Body of pancreas (tissue), 4 donors: Measurements from ENCODE around the gene ADGRV1. TPM values are rescaled to one million over a fixed set of nuclear protein-coding genes. Genes with fewer than 3 reads are reported as not detected.
"Not testable (repeated sequence)": the region's sequence is repeated elsewhere in the genome, so short reads cannot be mapped to it uniquely, and the experiment has no call there.

Source experiments
- ATAC-seq: fragments of 150-250 bp; one replicate; pipeline ENCODE4 v1.9.1; 2016
- DNase-seq, 4 donors: peaks; one replicate each; pipeline ENCODE4 v3.0.0-alpha.2; 2019
- H3K27ac ChIP-seq, 4 donors: fragments of 200-600 bp; sonication (generic); 1 replicate in 3 of 4; 2 replicates in 1 of 4; pipeline versions ENCODE4 v1.5.1 to v1.6.1; 2016 to 2019; ENCODE audit warnings: mild to moderate bottlenecking in 1 of 4, mixed read lengths in 1 of 4, moderate library complexity in 1 of 4
- H3K27me3 ChIP-seq, 2 donors: fragments of 200-600 bp; sonication (generic); one replicate each; pipeline ENCODE4 v1.6.0; 2016; ENCODE audit warnings: mild to moderate bottlenecking in 1 of 2
- H3K36me3 ChIP-seq, 2 donors: fragments of 200-600 bp; sonication (generic); replicated peaks in 1 of 2; 2 replicates each; pipeline ENCODE4 v1.5.1; 2016; ENCODE audit warnings: low read depth in 2 of 2; ENCODE audit not compliant: insufficient read depth in 1 of 2
- H3K4me1 ChIP-seq: fragments of 200-600 bp; sonication (generic); one replicate; pipeline ENCODE4 v1.6.0; 2016
- H3K4me3 ChIP-seq, 2 donors: fragments of 200-600 bp; sonication (generic); 1 replicate in 1 of 2; 2 replicates in 1 of 2; pipeline ENCODE4 v1.5.1; 2016 to 2019
- H3K9me3 ChIP-seq, 3 donors: fragments of 200-600 bp; sonication (generic); 1 replicate in 2 of 3; 2 replicates in 1 of 3; pipeline ENCODE4 v1.5.1; 2016
- CTCF ChIP-seq, 7 experiments: fragments of 450-650 bp in 4 of 7; fragments of 200-600 bp in 3 of 7; sonication (generic) in 3 of 7; IDR thresholded peaks; one replicate each; pipeline ENCODE4 v1.5.1; 2016 to 2019; ENCODE audit warnings: antibody characterized with exemption in 7 of 7
- POLR2A ChIP-seq, 3 donors: fragments of 450-650 bp; IDR thresholded peaks; one replicate each; pipeline ENCODE4 v1.6.1; 2016; ENCODE audit warnings: antibody characterized with exemption in 3 of 3, mild to moderate bottlenecking in 2 of 3
- WGBS, 2 donors: methylation state at CpG; one replicate each; pipeline ENCODE4 v1.1.5; 2017; 5-methylcytosine and 5-hydroxymethylcytosine counted together
- intact Hi-C: fragments of 100-400 bp; cut with DNase I; formaldehyde crosslinking; loops from one replicate; pipeline ENCODE4 v1.15.1; 2023
- total RNA-seq, 2 donors: library from RNA; depleted of rRNA; stranded (reverse); fragments of >200 nt; gene quantifications; one replicate each; pipeline ENCODE4 v1.1.0, GENCODE V29; 2016

Gene ADGRV1
- total RNA-seq, 2 donors from 2014 or later = 19.2 to 21.4 TPM

GRCh38 chr5:90965110-90965685, 406.6 kb downstream of the ADGRV1 start:
- TF ChIP-seq CTCF (IDR thresholded peaks at IDR 0.05) = no peak
- no peak for TF ChIP-seq POLR2A (IDR thresholded peaks at IDR 0.05)
- H3K4me3 ChIP-seq = no peak overlapping the region
- intact Hi-C loops = no loop called here
- DNase-seq = no peak
- H3K9me3 ChIP-seq = no peaks in the 10 kb centered on the region
- no peak overlapping the region for H3K27ac ChIP-seq
- no peaks in the 10 kb centered on the region for H3K36me3 ChIP-seq
- no peak for ATAC-seq
- no peaks in the 10 kb centered on the region for H3K27me3 ChIP-seq
- WGBS, 2 donors = 78 to 85% methylated on average over 7 of the region's 7 CpGs
- H3K4me1 ChIP-seq = no peaks in the 10 kb centered on the region

- 46% methylated on average over 2 of the region's 2 CpGs for WGBS, 2 donors
- no peak for TF ChIP-seq CTCF (IDR thresholded peaks at IDR 0.05)
- TF ChIP-seq POLR2A (IDR thresholded peaks at IDR 0.05) = no peak
- Histone ChIP-seq H3K9me3 (no peaks in the 10 kb centered on the region), H3K4me3 (no peak overlapping the region), H3K27ac (no peak overlapping the region), H3K27me3 (no peaks in the 10 kb centered on the region), H3K36me3 (no peaks in the 10 kb centered on the region), H3K4me1 (no peaks in the 10 kb centered on the region)
- no peak for DNase-seq
- ATAC-seq = no peak
- intact Hi-C loops = no loop called here
Measured at GRCh38 chr5:90967443-90967842, 408.8 kb downstream of the ADGRV1 start.

- DNase-seq = no peak
- Histone ChIP-seq H3K4me1 (no peaks in the 10 kb centered on the region), H3K4me3 (no peak overlapping the region), H3K27ac (no peak overlapping the region), H3K9me3 (no peaks in the 10 kb centered on the region), H3K27me3 (no peaks in the 10 kb centered on the region), H3K36me3 (no peaks in the 10 kb centered on the region)
- no peak for TF ChIP-seq POLR2A (IDR thresholded peaks at IDR 0.05)
- no peak for TF ChIP-seq CTCF (IDR thresholded peaks at IDR 0.05)
- intact Hi-C loops = no loop called here
- no peak for ATAC-seq
- WGBS, 2 donors = 62 to 79% methylated on average over 4 of the region's 4 CpGs
Measured at GRCh38 chr5:90967851-90968250, 409.3 kb downstream of the ADGRV1 start.

- H3K9me3 ChIP-seq = no peaks in the 10 kb centered on the region
- H3K27ac ChIP-seq = no peak overlapping the region
- no peaks in the 10 kb centered on the region for H3K27me3 ChIP-seq
- DNase-seq (no peak), ATAC-seq (no peak)
- intact Hi-C loops = no loop called here
- TF ChIP-seq POLR2A (IDR thresholded peaks at IDR 0.05) = no peak
- TF ChIP-seq CTCF (IDR thresholded peaks at IDR 0.05) = no peak
- no peaks in the 10 kb centered on the region for H3K36me3 ChIP-seq
- no peaks in the 10 kb centered on the region for H3K4me1 ChIP-seq
- no peak overlapping the region for H3K4me3 ChIP-seq
Measured at GRCh38 chr5:90968319-90968718, 409.7 kb downstream of the ADGRV1 start.

GRCh38 chr5:90969945-90970344, 411.3 kb downstream of the ADGRV1 start:
- intact Hi-C loops, H3K9me3 ChIP-seq, H3K27me3 ChIP-seq, H3K4me3 ChIP-seq, ATAC-seq, H3K27ac ChIP-seq, DNase-seq, H3K36me3 ChIP-seq, H3K4me1 ChIP-seq: not testable (repeated sequence)
- WGBS, 2 donors = 86 to 94% methylated on average over 10 to 11 of the region's 11 CpGs
